Mucosa of rectum (tissue), 2 donors: Measurements from ENCODE around the gene CTNND2.

Experiments used
- H3K27ac ChIP-seq, 2 donors: one replicate each; pipeline ENCODE4 v1.7.0; 2013; ENCODE audit warnings: inconsistent platforms in 2 of 2, low read depth in 2 of 2, low read length in 2 of 2
- H3K27me3 ChIP-seq, 2 donors: one replicate each; pipeline ENCODE4 v1.7.0; 2013; ENCODE audit warnings: low read length in 2 of 2; ENCODE audit not compliant: control insufficient read depth in 2 of 2, insufficient read depth in 2 of 2
- H3K36me3 ChIP-seq, 2 donors: one replicate each; pipeline ENCODE4 v1.7.0; 2013; ENCODE audit warnings: low read length in 2 of 2; ENCODE audit not compliant: control insufficient read depth in 2 of 2, insufficient read depth in 2 of 2
- H3K4me1 ChIP-seq, 2 donors: one replicate each; pipeline ENCODE4 v1.7.0; 2013; ENCODE audit warnings: low read length in 2 of 2, mild to moderate bottlenecking in 1 of 2; ENCODE audit not compliant: control insufficient read depth in 2 of 2, insufficient read depth in 2 of 2
- H3K4me3 ChIP-seq, 2 donors: one replicate each; pipeline ENCODE4 v1.7.0; 2013; ENCODE audit warnings: low read length in 2 of 2
- H3K9ac ChIP-seq, 2 donors: one replicate each; pipeline ENCODE4 v1.7.0; 2013; ENCODE audit warnings: low read length in 2 of 2, low read depth in 1 of 2, mild to moderate bottlenecking in 1 of 2
- H3K9me3 ChIP-seq, 2 donors: one replicate each; pipeline ENCODE4 v1.7.0; 2013; ENCODE audit warnings: low read length in 2 of 2; ENCODE audit not compliant: control insufficient read depth in 2 of 2
- donor health status: healthy.
- donor health status: Normal muscosa, but diverticular disease.

CTNND2 gene

DNA sequence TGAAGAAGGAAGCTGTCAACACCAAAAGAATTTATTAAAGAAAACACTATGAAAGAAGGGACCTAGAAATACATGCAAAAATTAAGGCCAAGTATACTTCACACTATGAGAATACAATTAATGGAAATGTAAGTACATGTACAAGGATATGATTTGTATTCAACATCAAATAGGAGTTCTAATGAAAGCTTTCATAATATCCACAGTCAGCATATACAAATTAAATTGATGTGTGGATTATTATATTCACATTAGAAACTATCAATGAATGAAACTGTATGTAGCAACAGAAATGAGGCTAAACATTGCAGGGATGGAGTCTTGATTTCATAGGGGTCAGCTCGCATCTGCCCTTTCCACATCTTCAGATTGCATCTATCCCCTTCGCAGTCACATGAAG lies 401.5 kb downstream of the CTNND2 start:
- no peak overlapping the region for H3K4me3 ChIP-seq
- H3K9ac ChIP-seq: no peak overlapping the region

DNA sequence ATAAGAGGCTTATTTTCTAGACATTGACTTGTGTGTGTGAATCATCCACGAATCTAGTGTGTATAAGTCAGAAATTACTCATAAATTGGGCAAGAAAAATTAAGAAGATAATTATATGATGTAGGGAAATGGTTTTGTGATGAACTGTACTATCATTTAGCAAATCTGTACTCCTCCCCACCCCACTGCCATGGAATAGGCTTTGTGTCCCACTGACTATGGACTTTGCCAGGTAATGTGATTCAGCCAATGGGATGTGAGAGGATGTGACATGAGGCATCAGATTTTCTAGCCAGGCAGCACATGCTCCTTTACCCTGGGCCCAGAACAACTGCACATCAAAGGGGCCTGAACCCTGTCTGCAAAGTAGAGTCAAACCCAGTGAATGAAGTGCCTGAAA lies 406.6 kb downstream of the CTNND2 start:
- H3K4me3 ChIP-seq: no peak overlapping the region
- no peak overlapping the region for H3K9ac ChIP-seq
- H3K27ac ChIP-seq: no peak overlapping the region
- H3K4me1 ChIP-seq: no peaks in the 10 kb centered on the region
- H3K36me3 ChIP-seq: no peaks in the 10 kb centered on the region
- no peaks in the 10 kb centered on the region for H3K9me3 ChIP-seq
- H3K27me3 ChIP-seq: no peaks in the 10 kb centered on the region

More for the DNA sequence above, 401.5 kb downstream of the CTNND2 start:
- no peaks in the 10 kb centered on the region for H3K9me3 ChIP-seq
- no peaks in the 10 kb centered on the region for H3K36me3 ChIP-seq
- no peak overlapping the region for H3K27ac ChIP-seq
- H3K4me1 ChIP-seq: no peaks in the 10 kb centered on the region
- no peaks in the 10 kb centered on the region for H3K27me3 ChIP-seq

DNA sequence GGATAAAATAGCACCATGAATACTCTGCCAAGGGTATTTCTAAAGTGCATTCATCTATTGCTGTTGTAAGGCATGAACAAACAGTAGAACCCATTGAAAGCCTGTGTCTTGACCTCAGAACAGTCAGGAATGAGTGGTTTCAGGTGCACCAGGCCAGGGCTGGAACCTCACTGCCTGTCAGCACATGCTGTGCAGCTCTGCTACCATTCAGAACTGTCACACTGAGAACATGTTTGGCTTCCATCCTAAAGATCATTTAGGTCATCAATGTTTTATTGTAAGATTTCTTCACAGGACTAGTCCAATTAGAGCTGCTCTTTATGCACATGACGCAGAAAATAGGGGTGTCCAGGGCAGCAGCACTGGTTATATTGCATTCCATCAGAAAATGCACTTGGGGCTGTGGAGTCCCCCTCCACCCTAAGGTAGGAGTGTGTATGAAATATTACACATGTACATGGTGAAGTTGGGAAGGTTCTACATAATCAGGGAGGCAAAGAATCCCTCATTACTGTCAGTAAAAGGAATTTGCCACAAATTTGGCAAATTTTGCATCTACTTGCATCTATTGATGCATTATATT lies 408.0 kb downstream of the CTNND2 start:
- Histone ChIP-seq H3K9me3 (no peaks in the 10 kb centered on the region), H3K9ac (no peak overlapping the region), H3K4me1 (no peaks in the 10 kb centered on the region), H3K36me3 (no peaks in the 10 kb centered on the region), H3K4me3 (no peak overlapping the region), H3K27ac (no peak overlapping the region), H3K27me3 (no peaks in the 10 kb centered on the region)

DNA sequence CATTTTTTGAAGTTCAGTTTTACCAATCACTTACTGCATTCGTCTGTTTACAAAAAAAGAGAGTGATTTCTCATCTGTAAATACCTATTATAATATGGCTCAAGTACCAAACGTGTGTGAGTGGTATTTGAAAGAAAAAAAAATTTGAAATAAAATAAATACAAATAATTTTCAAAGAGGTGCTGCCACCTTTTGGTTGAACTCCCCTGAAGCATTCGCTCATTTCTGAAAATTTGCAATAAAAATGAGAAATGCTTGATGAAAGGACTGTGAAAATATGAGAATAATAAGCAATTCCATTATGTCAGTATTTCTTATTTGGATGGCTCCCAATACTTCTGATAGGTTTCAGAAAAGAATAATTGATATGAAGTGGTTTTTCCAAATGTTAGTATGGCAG lies 409.9 kb downstream of the CTNND2 start:
- Histone ChIP-seq H3K9me3 (no peaks in the 10 kb centered on the region), H3K4me1 (no peaks in the 10 kb centered on the region), H3K4me3 (no peak overlapping the region), H3K9ac (no peak overlapping the region), H3K27ac (no peak overlapping the region), H3K27me3 (no peaks in the 10 kb centered on the region), H3K36me3 (no peaks in the 10 kb centered on the region)

DNA sequence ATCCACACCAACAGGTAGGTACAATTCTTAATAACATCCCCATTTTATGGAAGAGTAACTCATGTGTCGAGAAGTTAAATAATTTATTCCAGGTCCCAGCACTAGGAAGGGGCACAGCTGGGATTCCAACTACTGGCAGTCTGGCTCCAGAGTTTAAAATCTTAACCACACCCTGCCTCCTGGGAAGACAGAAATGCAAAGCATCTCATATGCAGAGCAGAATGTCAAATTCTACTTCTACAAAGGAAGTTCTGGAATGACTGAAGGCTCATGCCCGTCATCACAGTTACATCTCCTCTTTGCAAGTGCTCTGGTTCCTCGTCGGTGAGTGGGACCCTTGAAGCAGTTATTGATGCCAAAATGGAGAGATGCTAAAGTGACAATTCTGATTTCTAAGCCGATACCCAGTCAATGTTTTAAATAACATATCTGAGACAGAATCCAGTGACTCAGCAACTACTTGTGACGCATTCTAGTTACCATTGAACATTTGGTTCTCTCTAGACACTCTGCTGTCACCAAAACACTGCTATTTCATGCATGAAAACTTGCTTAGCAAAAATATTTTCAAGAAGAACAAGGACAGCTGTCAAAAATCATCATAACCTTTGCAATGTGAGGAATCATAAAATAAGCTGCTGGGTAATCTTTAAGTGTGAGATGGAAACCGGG lies 412.7 kb downstream of the CTNND2 start:
- H3K27ac ChIP-seq: no peak overlapping the region
- H3K36me3 ChIP-seq: no peaks in the 10 kb centered on the region
- H3K4me3 ChIP-seq: no peak overlapping the region
- H3K9ac ChIP-seq: no peak overlapping the region
- no peaks in the 10 kb centered on the region for H3K27me3 ChIP-seq
- no peaks in the 10 kb centered on the region for H3K4me1 ChIP-seq
- no peaks in the 10 kb centered on the region for H3K9me3 ChIP-seq

DNA sequence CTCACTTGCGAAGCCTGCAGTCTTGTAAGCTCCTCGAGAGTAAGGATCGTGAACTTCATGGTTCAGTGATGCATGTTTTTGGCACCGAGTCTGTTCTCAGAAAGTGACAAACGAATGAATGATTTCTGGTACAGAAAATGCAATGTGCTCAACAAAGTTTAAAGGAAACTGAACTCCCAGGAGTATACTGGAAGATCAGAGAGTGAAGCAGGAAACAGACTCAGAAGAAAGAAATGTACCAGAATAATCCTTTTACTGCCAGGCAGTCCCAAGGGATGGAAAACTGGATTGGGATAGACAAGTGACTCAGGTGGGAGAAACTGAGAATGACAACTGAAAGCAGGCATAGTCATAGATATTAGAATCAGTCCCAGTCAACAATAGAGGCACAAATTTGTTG lies 420.6 kb downstream of the CTNND2 start:
- Histone ChIP-seq H3K27me3 (no peaks in the 10 kb centered on the region), H3K9me3 (no peaks in the 10 kb centered on the region), H3K4me1 (no peaks in the 10 kb centered on the region), H3K36me3 (no peaks in the 10 kb centered on the region), H3K9ac (no peak overlapping the region), H3K4me3 (no peak overlapping the region), H3K27ac (no peak overlapping the region)

DNA sequence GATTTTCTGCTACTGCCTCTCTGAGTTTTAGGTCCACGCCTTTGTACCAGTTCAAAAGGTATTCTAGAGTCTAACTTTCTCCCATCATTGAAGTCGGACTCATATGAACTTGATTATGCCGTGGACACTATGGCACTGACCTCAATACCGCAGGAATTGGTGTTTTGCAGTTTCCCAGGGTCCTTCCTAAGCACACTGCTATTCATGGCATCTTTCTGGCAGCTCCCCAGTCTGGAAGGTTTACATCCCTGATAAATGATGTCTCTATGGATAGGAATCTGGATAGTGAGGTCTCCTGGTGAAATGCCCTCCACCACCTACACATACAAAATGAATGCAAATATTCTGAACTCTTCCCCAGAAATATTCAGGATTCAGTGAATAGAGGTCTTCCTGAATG lies 422.2 kb downstream of the CTNND2 start:
- Histone ChIP-seq H3K27me3 (no peaks in the 10 kb centered on the region), H3K4me3 (no peak overlapping the region), H3K4me1 (no peaks in the 10 kb centered on the region), H3K9ac (no peak overlapping the region), H3K27ac (no peak overlapping the region), H3K36me3 (no peaks in the 10 kb centered on the region), H3K9me3 (no peaks in the 10 kb centered on the region)

DNA sequence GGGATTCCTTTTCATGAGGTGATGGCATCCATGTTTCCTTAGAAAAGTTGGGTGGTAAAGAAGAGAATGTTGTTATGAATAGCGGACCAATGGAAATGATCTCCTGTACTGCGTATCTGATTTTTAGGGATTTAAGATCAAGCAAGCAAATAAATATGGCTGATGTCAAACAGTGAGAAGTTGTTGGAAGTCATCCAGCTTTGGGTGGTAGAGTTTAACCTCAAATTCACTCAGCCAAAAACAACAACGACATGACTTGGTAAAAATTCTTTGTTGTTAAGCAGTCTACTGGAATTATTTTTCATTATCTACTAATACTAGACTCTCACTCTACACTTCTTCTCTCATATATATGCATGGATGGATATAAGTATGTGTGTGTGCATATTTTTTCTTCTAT lies 426.5 kb downstream of the CTNND2 start:
- Histone ChIP-seq H3K36me3 (no peaks in the 10 kb centered on the region), H3K4me3 (no peak overlapping the region), H3K9ac (no peak overlapping the region), H3K9me3 (no peaks in the 10 kb centered on the region), H3K27me3 (no peaks in the 10 kb centered on the region), H3K27ac (no peak overlapping the region), H3K4me1 (no peaks in the 10 kb centered on the region)

DNA sequence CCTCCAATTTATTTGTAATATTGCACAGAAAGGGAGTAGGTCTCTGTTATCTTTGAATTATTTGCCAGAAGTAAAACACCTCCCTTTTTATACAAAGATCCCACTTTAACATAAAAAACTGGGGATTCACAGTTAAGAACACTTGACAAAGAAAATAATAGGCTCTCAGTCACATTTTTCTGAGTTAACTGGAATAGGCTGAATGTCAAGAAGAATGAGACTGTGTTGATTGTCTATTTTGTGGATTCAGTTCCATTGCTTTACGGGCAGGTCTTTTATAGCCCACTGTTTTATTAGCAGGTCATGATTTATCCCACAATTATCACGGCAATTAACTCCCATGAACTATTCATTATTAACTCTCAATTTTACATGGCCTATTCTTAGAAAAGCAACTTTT lies 427.4 kb downstream of the CTNND2 start:
- no peaks in the 10 kb centered on the region for H3K36me3 ChIP-seq
- no peaks in the 10 kb centered on the region for H3K9me3 ChIP-seq
- H3K9ac ChIP-seq: no peak overlapping the region
- H3K4me3 ChIP-seq: no peak overlapping the region
- no peak overlapping the region for H3K27ac ChIP-seq
- H3K4me1 ChIP-seq: no peaks in the 10 kb centered on the region
- no peaks in the 10 kb centered on the region for H3K27me3 ChIP-seq

DNA sequence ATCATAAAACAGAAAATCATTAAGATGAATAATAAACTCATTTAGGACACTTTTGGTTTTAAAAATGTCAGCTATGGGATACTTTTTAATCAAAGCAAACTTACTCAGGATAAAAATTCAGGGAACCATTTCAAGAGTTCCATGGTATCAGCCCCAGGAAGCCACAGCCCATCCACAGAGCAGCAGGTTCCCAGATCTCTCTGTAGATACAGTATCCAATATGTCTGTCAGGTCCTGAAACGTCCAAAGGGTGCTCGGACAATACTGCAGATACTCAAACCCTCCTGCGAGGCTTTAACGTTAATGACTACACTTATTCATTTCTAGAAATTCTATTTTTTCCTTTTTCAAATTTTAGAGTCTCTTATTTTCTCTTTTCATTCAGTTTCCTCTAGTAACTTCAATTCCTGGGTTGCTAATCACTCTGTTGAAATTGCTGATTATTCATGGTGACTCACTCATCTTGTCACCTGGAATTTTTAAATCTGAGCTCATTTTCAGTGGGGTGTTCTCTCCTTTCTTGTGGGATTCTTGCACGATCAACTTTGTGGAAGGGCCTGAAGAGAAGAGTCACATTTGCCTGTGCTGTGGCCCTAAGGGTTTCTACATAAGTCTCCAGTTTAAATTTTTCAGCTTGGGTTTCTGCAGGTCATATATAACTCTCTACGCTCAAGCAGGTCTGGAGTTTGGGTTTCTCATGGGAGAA lies 435.8 kb downstream of the CTNND2 start:
- no peaks in the 10 kb centered on the region for H3K9me3 ChIP-seq
- H3K4me3 ChIP-seq: no peak overlapping the region
- H3K27ac ChIP-seq: no peak overlapping the region
- H3K9ac ChIP-seq: no peak overlapping the region
- H3K4me1 ChIP-seq: no peaks in the 10 kb centered on the region
- no peaks in the 10 kb centered on the region for H3K36me3 ChIP-seq
- no peaks in the 10 kb centered on the region for H3K27me3 ChIP-seq
